ENCODE results near the gene TSPAN18.

The TSPAN18 gene

DNA sequence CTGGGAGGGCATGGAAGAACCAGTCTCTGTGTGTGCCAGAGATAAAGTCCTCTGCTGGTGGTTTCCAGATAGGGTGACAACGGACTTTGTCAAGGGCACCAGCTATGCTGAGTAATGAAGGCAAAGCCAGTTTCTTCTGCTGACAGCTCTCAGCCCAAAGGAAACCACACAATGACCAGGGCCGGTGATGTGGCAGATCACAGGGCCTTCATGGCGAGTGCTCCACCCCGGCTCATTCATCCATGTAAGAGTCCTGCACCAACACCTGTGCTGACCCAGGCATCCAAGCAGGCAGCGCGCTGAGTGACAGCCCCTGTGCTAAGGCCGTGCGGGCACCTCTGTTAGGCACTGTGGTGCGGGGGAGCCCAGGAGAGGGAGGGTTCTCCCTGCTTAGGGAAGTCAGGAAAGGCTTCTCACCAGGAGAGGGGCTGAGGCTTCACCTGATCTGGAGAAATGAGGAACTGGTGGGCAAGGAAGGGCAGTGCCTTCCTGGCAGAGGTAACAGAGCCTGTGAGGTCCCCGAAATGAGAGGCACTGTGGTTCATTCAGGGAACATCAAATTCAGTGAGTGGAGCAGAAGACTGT is 190.1 kb downstream of the TSPAN18 start:
- DNase-seq (ENCODE audit: low spot score), result no peak

DNA sequence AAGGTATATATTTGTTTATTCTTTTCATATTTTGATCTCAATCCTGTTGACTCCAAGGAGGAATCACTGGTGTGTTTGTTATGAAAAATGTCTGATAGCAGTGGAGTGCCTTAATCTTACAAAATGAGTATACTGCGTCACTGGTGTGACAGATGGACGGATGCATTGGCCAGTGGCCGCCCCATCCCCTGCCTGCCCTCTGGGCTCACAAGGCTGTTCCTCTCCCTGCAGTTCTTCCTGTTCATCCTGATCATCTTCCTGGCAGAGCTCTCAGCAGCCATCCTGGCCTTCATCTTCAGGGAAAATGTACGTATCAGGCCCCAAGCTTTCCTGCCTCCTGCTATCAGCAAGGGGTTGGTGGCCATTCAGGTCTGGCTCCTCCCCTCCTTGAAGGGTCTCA is 191.0 kb downstream of the TSPAN18 start:
- DNase-seq (ENCODE audit: low spot score), result no peak

DNA sequence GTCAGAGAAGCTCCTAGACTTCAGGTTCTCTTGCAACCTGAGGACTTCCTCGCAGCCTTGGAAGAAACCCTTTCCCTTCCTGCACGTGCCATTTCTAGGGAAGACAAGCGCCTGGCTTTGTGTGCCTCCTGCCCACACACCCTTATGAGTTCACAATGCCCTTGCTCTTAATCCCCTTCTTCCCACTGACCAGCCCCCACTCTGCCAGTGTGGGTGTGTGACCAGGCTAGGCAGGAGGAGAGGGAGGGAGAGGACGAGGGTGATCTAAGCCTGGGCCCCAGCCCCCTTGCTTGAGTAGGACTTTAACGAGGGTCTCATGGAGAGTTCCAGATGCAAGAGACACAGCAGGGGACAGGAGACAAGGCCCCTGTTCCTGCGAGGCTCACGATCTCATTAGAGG is 193.7 kb downstream of the TSPAN18 start:
- DNase-seq (ENCODE audit: low spot score), result no peak

DNA sequence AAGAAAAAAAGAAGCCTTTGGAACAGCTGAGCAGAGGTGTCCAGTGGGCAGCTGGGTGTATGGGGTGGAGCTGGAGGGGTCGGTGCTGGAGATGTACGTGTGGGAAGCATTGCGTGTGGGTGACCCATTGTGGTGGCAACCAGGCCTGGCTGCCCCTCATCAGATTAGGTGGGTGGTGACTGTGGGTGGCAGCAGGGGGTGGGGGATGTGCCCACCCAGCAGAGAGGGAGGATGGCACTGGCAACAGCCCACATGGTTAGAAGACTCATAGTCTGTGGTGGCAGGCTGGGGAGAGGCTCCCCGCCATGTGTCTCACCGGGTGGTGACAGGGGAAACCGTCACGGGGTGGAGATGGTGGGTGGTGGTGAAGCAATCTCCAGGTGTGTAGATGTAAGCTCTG is 196.4 kb downstream of the TSPAN18 start:
- DNase-seq (ENCODE audit: low spot score), result no peak

DNA sequence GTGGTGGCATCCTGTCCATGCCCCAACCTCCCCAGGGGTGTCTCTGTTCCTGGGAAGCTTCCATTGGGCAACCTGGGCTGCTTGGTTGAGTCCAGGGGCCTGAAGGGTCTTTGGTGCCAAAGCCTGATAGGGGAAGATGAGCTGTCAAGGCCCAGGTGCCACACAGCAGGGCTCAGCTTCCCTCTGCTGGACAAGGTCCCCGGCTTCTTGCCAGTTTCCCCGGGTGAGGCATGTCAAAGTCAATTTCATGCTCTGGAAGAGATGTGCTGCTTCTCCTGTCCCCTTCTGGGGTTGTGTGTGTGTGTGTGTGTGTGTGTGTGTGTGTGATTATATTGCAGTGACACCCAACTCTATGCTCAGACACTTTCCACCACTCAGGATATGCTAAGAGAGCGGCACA is 197.0 kb downstream of the TSPAN18 start:
- no peak for DNase-seq (ENCODE audit: low spot score)

DNA sequence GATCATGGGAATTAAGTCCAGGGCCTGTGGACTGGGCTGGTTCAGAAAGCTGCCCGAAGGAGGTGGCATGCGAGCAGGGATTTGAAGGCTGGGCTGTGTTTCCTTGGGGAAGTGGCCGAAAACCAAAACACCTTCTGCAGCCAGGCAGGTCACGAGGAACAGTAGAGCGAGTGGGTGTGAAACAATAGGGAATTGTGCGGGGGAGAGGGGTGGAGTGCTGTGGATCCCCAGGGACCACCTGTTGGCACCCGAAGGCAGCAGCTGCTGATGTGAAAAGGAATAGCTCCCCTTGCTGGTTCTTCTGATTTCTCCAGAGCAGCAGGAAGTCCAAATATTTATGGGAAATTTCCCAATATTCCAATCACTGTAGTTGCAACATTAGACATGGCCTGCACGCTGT is 199.3 kb downstream of the TSPAN18 start:
- DNase-seq (ENCODE audit: low spot score), result no peak

DNA sequence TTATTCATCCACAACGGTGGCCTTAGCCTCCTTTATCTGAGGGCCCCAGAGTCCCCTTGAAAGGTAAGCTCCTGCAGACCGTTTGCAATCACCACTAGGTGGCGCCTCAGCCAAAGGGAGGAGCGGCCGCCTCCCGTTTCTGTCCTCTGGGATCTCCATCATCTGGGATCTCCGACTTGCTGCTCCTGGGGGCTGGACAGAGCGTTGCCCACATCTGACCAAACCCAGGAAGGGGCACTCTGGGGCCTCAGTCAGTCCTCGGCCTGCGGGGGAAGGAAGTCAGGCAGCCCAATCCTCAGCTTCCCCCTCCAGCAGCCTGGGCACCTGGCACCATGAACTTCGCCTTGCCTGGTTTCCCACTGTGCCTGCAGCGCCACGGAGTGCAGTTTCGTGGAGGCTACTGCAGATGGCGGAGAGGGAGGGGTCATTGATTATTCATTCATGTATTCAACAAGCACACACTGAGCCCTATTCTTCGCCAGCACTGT is 200.5 kb downstream of the TSPAN18 start:
- DNase-seq (ENCODE audit: low spot score), result peak; percentile 57

DNA sequence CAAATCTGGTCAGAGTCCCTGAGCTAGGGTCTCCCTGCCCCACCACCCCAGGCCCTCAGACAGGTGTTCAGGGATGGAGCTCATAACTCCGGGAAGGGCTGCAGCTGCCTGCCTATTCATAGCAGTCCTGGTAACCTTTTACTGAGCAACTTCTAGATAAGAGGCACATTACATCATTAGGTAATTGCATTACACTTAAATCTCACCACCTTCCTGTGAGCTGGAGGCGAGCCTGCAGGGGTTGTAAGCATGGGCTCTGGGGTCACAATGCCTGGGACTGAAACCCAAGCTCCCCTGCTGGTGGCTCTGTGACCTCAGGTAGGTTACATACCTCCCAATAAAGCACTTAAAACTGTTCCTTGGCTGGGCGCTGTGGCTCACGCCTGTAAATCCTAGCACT is 201.4 kb downstream of the TSPAN18 start:
- DNase-seq (ENCODE audit: low spot score), result no peak

DNA sequence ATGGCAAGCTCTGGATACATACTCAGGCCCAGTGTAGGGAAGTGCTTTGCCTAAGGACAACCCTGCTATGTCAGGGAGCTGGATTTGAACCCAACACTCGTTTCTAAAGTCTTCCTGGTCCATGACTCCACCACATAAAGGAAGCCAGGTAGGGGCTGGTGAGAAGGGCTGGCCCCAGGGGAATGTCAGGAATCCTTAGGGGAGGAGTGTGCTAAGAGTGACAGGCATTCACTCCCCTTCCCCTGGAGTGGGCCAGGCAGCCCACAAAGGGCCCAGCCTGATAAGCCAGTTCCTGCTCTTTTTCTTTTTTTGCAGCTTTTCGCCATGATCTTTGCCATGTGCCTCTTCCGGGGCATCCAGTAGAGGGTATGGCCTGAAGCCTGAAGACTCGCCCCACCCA is 202.1 kb downstream of the TSPAN18 start:
- DNase-seq (ENCODE audit: low spot score), result no peak

DNA sequence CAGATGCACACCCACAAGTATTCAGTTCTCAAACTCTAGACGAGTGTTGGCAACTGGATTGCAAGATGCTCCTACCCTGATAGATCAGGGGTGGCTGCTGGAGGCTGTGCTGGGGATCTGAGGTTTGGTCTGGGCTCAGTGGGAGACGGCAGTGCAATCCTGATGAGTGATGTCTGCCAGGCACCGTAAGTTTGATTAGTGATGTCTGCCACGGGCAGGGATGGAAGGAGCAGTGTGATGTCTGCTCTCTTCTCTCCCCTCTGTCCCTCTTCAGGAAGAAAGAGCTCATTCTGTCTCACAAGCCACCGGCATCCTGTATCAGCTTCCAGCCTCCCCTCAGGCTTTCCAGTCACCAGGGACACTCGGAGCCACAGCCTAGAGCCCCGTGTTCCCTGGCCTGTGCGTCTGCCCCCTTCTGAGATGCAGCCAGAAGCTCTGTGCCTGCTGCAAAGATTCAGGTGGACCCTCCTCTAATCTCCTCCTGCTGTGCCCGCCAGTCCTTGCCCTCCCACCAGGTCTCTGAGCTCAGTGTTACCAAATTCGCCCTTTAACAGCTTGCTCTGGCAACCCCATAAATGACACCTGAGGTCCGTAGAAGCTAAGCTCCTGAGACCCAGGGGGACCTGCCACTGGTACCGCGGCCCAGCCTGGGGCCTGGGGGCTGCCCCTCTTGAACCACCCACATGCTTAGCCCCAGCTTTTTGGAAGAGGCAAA is 204.0 kb downstream of the TSPAN18 start:
- no peak for DNase-seq (ENCODE audit: low spot score)

DNA sequence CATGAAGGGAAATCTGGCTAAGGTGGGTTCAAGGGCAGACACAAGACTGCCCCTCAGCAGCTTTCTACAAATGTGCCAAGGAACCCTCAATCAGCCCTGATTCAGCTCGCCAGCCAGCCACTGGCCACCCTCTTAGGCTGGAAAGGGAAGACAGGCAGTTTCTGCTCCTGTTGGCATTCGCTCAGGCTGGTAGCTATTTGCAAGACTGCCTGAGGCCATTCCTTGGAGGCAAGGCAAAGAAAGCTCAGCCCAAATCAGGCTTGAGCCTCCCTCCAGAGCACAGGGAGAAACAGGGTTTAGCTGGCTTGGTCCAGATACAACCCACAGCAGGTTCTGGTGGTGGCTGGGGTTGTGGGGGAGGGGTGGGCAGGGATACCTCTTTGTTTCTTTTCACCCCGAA is 204.7 kb downstream of the TSPAN18 start:
- DNase-seq (ENCODE audit: low spot score), result no peak

DNA sequence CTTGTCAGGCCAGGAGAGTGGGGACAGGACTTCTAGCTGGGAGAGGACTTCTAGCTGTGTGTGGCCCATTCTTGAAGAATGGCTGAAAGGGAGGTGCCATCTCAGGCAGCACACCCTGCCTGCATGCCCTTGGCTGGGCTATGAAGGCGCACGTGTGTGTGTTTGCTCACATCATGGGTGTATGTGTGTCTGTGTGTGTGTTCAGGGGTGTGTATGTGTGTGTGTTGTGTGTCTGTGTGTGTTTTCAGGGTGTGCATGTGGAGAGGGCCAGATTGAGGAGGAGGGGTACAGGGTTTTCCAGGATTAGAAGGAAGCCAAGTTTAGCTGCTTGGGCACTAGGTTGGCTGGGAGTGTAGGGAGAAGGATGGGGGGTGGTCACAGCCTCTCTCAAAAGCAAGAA is 207.3 kb downstream of the TSPAN18 start:
- no peak for DNase-seq (ENCODE audit: low spot score)

DNA sequence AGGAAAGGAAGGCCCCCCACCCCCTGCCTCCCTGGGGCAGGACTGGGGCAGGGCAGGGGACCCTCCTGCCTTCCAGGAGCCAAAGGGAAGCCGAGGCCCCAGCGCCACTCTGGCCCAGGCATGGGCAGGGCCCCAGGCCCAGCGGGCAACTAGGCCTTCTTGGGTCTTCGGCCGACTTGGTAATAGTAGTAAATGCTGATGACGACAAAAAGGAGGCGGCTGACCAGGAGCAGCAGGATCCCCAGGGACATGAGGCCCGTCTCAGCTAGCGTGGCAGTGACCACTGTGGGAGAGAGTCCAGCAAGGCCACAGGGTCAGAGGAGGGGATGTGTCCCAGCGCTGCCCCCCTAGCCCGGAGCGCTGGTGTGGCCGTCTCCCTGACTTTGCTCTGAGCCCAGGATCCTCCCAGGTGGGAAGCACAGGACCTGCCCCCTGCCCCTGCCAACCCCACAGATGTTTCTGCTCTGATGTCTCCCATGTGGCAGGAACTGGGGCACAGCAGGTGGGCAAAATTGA is 208.0 kb downstream of the TSPAN18 start:
- DNase-seq (ENCODE audit: low spot score), result no peak

DNA sequence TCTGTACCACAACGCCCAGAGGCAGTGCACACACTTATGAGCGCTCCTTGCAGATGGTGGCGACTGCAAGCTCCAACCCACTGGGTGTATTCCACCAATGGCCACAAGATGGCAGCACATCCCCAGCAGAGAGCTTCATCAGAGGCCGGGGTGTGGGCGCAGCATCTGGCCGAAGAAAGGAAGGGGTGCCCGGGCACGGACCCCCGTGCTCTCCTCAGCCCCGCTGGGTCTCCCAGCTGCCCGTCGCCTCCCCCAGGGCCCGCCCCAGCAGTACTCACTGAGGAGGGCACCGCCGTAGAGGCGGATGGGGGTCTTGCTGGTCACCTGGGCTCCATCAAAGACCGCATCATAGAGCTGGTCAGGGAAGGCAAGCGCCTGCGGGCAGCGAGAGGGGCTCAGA is 209.8 kb downstream of the TSPAN18 start:
- DNase-seq (ENCODE audit: low spot score), result peak; percentile 76

DNA sequence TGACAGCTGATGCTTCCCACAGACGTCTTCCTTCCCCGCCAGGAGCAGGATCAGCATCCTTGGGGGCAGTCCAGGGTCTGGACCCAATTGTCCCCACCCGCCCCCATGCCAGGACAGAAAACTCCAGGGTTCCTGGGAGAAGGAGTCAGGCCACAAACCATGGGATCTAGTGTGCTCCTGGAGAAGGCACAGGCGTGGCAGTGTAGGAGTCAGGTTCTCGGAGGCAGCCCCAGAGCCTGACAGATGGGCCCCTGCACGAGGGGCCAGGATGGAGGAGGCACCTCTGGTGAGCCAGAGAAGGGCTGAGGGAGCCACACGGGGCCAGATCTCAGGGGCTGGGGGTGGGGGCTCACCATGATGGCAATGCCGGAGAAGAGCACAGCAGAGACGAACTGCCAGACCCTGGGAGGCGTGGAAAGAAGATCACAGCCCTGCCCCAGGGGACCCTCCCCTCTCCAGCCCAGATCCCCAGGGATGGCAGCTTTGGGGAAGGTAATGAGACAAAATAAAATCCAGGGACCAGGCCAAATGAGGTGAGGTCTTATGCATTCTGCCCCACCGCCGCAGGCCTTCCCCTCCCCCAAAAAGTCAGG is 210.3 kb downstream of the TSPAN18 start:
- no peak for DNase-seq (ENCODE audit: low spot score)

DNA sequence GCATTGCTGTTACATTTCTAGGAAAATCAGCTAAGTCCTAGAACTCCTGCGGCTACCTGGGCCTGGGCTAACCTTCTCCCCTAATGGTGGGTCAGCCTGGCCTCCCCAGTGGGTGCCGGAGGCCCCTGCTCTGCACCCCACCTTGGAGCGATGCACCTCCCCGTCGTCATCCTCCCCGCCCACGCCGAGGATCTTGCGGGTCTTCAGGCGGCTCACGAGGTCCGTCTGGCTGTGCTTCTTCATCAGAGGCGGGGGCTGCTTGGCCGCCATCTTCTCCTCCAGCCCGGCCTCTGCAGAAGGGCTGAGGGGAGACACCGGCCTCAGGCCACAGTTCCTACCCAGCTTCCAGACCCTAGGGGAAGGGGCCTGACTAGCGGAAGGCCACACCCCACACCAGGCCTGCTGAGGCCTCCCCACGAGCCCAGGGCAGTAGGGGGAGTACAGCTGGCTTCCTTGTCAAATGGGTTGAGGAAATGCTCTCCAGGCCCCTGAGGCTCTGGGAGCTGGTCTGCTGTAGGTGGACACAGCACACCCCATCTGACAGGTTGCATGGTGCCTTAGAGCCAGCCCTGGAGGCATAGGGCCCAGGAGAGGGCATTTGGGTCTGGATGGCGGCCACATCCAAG is 211.4 kb downstream of the TSPAN18 start:
- no peak for DNase-seq (ENCODE audit: low spot score)

DNA sequence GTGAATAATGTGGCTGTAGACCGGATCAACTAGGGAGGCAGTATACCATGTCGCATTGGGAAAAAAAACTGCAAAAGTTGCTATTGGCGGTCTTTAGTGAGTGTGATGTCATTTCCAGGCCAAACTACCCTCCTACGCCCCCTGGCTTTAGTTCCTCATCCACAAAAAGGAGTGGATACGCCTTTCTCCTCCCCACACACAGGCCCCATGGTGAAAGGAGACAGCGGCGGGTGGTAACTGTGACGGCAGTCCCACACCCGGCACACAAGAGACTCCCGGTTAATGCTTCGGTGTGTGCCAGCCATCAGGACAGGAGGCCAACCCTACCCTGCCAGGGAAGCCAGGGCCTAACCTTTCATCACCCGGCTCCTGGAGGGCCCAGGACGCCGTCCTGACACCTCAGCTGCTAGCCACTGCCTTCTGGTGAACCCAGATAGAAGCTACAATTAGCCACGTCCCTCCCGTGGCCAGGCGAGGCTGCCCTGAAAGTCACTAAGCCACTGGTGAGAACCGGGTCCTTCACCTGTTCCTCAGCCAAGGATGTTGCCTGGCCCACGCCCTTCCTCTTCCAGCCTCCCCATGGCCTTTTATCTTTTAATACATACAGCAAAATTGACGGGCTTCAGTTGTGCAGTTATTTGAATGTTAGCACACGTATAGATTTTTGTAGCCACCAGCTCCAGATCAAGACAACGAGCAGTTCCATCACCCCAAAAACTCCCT is 213.1 kb downstream of the TSPAN18 start:
- DNase-seq (ENCODE audit: low spot score), result no peak

DNA sequence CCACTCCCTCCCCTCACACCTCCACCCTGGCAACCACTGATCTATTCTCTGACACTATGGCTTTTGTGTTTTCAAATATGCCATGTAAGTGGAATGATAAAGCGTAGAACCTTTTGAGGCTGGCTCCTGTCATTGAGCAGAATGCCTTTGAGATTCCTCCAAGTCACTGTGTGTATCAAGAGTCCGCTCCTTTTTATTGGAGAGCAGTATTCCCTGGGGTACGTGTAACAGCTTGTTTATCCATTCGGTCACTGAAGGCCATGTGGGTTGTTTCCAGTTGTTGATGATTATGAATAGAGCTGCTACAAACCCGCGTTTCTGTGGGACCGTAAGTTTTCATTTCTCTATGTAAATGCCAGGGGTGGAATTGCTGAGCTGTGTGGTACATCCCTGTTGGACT is 213.6 kb downstream of the TSPAN18 start:
- no peak for DNase-seq (ENCODE audit: low spot score)

DNA sequence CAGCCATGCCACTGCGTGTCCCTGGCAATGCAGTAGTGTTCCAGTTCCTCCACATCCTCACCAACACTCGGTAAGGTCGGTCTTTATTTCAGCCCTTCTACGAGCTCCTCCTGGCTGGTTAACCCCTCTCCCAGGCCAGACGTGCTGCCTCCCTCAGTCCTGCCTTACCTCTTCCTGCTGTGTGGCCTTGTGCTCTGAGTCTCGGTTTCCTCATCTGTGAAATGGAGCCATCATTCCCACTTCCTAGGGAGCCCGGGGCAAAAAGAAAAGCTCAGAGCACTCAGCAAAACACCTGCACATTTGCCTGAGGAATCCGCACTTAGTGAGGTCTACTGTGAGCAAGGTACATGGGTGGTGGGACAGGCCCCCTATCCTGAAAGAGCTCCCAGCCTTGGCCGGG is 214.1 kb downstream of the TSPAN18 start:
- no peak for DNase-seq (ENCODE audit: low spot score)

DNA sequence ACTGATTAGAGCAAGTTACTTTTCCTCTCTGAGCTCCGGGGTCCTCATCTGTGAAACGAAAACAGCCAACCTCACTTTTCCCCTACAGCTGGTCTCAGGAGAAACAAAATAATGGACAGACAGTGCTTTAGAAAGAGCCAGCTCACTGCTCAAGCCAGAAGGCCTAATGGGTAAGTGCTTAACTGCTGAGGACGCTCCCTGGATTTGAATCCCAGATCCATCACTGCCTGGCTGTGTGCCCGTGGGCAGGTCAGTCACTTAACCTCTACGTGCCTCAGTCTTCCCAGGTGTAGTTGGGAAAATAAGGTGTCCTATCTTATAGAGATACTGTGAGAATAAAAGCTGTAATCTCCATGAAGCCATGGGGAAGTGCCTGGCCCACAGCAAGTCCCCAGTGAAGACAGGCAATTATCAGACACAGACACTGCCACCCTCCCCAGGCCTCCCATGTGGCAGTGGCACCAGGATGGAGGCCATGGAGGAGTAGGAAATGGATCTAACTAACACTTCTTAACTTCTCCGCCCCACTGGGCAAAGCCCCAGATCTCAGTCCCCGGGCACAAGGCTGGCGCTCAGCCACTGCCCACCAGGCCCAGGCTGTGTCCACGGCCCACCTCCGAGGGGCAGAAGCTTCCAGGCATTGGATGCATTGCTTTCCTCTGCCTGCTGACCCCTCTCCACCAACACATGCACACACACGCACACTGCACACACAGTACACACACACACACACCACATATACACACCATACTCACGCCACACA is 214.7 kb downstream of the TSPAN18 start:
- DNase-seq (ENCODE audit: low spot score), result no peak
